Forelimb muscle (tissue), 1 donor: ENCODE measurements around the gene USP7. TPM values are rescaled to one million over a fixed set of nuclear protein-coding genes. Genes with fewer than 3 reads are reported as not detected.
"Not testable (repeated sequence)": the region's sequence is repeated elsewhere in the genome, so short reads cannot be mapped to it uniquely, and the experiment has no call there.

Source experiments
- DNase-seq: peaks from one replicate; pipeline ENCODE4 v3.0.0-alpha.2; 2013; ENCODE audit warnings: low read depth
- polyA plus RNA-seq: library from polyadenylated mRNA; unstranded; fragments of 120-200 nt; gene quantifications from one replicate; pipeline ENCODE4 v1.2.1, GENCODE V29; 2013; ENCODE audit not compliant: insufficient read length

Gene USP7
- polyA plus RNA-seq, 1 donor: 61.9 TPM

DNA sequence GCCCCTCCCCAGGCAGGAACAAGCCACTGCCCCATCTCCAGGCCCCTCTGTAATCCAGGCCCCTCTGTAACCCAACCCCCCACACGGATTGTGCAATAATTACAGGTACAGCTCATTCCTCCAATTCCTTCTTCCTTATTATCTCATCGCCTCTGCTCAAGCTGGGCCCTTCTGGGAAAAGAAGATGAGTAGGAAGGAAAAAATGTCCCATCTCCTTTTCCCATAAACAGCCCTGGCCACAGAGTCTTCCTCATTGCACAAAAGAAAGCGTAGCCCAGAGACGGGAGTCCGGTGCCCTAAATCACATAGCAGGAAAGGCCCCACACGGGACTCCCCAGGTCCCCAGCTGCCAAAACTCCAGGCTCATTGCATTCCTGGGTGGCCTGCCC, 85.2 kb downstream of the USP7 start:
- no peak for DNase-seq

DNA sequence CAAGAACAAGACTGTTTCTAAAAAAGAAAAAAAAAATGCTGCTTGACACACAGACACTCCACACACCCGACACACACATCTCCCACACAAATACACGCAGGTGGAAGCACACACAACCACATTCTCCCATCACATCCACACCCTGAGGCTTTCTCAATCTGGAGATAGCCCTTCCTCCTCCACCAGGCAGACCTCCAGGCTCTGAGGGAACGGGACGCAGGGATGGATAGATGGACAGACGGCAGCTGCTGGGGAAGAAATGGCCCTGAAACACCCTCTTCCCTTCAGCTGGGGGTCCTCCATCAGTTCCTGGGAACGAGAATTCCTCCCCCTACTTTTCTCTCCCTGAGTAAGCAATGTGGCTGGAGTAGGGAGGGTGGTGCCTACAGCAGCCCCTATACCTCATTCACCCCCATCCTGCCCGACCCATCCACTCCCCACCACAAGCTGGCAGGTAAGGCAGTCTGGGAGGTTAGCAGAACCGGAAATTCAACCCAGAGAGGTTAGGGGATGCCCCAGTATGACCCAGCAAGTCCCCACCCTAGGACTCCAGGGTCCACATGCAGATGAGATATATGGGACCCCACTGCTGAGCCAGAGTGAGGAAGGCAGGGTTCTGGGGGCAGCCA, 85.7 kb downstream of the USP7 start:
- DNase-seq: no peak

DNA sequence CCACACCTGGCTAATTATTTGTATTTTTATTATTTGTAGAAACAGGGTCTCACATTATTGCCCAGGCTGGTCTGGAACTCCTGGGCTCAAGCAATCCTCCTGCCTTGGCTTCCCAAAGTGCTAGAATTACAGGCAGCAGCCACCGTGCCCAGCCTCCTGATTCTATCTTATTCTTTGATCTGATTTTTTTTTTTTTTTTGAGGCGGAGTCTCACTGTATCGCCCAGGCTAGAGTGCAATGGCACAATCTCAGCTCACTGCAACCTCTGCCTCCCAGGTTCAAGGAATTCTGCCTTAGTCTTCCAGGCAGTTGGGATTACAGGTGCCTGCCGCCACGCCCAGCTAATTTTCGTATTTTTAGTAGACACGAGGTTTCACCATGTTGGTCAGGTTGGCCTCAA, 88.4 kb downstream of the USP7 start:
- DNase-seq: not testable (repeated sequence)

DNA sequence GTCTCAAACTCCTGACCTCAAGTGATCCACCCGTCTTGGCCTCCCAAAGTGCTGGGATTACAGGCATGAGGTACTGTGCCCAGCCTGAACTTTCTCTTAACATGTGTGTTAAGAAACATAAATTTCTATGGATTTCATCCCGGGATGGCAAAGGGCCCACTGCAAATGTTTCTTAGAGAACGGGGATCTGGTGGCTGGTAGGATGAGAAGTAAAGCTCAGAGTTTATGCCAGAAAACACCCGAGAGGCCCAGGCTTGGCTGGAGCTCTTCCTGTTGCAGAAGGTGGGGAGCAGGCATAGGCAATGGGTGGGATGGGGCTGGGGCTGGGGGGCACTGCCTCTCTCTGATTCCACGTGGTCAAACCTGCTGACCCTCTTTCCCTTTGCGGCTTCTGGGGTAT, 89.3 kb downstream of the USP7 start:
- no peak for DNase-seq

DNA sequence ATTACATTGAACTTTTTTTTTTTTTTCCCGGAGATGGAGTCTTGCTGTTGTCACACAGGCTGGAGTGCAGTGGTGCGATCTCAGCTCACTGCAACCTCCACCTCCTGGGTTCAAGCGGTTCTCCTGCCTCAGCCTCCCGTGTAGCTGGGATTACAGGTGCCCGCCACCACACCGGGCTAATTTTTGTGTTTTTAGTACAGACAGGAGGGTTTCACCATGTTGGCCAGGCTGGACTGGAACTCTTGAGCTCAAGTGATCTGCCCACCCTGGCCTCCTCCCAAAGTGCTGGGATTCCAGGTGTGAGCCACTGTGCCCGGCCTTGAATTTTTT, 89.9 kb downstream of the USP7 start:
- DNase-seq: not testable (repeated sequence)

DNA sequence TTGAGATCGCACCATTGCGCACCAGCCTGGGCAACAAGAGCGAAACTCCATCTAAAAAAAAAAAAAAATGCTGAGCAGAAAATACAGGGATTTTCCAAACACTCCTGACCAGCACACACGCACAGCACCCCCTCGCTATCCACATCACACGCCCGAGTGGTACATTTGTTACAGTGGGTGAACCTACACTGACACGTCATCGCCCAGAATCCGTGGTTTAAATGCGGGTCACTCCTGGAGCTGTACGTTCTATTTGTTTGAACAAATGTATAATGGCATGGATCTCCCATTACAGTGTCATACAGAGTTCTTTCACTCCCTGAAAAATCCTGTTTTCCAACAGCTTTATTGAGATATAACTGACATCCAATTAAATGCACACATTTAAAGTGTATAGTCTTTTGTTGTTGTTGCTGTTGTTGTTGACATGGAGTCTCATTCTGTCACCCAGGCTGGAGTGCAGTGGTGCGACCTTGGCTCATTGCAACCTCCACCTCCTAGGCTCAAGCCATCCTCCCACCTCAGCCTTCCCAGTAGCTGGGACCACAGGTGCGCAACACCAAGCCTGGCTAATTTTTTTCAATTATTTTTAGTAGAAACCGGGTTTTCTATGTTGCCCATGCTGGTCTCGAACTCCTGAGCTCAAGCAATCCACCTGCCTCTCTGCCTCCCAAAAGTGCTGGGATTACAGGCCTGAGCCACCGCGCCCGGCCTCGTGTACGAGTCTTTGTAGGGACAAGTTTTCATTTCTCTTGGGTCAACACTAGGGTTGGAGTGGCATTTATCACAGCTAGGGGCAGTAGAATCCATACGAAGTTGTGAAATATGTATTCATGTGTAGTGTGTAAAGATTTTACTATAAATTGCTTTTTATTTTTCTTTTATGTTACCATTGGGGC, 90.5 kb downstream of the USP7 start:
- no peak for DNase-seq

DNA sequence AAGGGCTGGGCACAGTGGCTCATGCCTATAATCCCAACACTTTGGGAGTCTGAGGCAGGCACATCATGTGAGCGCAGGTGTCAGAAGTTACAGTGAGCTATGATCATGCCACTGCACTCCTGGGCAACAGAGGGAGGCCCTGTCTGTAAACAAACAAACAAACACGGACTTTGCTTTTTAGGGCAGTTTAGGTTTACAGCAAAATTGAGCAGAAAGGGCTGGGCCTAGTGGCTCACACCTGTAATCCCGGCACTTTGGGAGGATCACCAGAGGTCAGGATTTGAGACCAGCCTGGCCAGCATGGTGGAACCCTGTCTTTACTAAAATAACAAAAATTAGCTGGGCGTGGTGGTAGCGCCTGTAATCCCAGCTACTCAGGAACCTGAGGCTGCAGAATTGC, 91.6 kb downstream of the USP7 start:
- DNase-seq: no peak

DNA sequence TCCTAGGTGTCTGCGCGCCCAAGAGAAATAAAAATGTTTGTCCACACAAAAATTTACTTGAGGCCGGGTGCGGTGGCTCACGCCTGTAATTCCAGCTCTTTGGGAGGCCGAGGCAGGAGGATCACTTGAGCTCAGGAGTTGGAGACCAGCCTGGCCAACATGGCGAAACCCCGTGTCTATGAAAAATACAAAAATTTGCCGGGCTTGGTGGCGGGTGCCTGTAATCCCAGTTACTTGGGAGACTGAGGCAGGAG, 93.8 kb downstream of the USP7 start:
- DNase-seq: not testable (repeated sequence)

DNA sequence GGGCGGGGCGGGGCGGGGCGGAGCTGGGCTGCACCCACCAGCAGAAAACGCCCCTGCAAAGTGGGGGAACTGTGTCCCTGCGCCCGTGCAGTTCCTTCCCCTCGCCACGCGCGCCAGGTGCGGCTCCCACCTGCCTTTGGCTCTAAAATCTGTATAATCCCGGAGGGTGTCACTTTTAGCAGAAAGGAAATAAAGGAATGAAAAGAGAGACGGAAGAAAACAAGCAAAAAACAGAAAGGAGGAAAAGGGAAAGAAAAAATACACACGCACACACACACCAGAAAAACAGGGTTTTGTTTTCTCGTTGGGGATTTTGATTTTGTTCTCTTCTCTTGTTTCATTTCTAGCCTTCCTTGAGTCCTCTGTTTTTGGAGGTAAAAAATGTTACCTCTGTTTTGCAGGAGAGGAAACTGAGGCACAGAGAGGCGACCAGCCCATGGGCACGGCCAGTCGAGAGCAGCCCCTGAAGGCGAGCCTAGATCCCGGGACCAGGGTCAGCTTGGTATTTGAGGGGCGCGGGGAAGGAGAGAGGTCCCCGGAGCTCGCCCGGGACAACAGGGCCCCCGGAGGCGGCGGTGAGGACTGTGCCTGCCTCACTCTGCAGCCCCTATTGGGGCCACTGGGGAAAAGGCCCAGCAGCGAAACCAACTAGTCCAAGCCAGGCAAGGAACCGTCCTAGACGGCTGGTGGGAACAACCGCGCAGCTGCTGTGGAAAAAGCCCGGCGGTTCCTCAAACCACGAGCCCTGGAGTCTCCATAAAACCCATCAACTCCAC, 94.3 kb downstream of the USP7 start:
- no peak for DNase-seq

DNA sequence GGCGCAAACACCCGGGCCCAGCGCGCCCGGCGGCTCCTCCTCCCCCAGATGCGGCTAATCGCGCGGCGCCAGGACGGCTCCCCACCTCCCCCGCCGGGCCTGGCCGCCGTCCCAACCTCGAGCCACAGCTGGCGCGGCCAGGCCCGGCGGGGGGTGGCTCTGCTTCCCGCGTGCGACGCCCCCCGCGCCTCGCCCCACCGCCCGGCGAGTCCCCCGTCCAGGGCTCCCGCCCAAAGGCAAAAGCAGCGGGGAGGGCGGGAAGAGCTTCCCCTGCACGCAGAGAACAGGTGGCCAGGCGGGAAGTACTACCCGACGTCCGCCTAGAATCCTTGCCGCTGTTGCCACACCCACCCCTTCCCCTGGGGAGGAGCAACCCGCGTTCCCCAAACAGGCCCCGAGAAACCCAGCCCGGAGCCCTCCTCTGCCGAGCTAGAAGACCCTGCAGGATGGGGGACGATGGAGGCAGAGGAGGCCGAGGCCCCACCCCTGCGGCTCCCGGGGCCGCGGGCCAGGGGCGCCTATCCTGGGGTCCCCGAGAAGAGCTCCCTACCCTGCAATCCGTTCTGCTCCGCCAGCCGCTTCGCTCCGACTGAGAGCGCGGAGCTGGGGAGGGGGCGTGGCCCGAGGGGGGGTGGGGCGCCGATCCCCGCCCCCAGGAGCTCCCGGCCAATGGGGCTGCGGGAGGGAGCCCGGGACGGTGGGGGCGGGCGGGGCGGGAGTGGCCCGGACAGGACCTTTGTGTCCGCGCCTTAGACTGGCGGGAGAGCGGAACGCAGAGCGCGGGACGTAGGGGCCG, 95.1 kb downstream of the USP7 start, which contains the start of gene CARHSP1:
CARHSP1 (minus strand) TSS at position 591 of the 796 bp plus-strand sequence. CDS start 9,678 bp downstream, outside the sequence.
- DNase-seq: peak; percentile 51

DNA sequence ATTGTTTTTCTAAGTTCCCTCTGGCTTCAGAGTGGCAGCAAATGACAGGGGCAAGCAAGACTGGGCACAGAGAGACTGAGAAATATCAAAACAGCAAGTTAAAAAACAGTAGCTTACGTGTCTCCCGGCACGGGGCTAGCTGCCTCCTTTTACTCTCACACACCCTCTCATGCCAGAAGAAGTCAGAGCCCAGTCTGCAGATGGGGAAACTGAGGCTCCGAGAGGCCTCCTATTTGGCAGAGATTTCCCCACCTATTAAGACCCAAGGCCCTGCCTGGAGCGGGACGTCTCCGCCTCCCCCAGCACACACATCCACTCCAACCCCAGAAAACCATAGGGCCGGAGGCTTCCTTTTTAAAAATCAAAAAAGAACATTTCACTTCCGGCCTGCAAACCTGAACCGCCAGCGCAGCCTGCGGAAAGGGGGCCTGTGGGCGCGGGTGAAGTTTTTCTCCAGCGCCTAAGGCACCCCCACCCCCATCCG, 95.7 kb downstream of the USP7 start:
- DNase-seq: no peak

DNA sequence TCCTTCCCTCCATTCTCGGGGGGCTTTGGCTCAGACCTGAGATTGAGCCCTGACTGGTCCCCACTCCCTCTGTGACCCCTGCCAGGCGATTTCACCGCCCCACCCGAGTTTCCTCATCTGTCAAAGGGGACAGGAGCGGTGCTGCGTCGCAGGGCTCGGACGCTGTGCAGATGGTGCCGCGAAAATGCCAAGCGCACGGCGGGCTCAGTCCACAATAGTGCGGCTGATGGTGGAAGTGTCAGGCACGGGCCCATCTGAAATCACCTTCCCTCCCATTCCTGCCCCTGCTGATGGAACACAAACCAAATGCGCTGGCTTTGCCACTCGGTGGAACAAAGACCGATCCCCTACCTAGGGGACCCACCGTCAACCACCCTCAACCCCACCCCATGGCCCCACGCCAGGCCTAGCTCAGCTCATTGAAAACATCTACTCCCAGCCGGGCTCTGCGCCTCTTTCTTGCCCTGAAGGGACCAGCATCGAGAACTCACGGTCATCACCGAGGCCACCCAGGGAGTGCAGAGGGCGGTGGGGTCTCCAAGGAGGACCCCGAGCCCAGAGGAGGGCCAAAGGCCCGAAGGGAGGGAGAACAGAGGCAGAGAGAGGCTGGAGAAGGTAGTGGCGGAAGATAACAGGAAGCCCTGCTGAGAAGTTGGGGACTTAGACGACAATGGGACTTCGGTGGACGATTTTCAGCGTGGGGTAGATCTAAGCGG, 96.3 kb downstream of the USP7 start:
- no peak for DNase-seq

DNA sequence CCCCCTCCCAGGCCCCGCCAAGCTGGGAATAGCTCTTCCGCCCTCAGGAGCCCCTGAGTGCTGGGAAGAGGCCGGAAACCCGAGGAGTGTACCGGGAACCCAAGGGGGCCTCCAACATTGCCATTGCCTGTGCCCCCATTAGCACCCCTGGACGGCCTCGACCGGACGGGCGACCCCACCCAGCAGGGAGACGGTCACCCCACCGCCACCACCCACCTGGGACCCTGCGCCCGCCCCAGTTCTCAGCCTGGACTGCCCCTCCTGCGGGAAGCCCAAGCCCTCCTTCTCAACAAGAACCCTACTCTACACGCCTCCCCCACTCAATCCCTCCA, 96.9 kb downstream of the USP7 start:
- no peak for DNase-seq

DNA sequence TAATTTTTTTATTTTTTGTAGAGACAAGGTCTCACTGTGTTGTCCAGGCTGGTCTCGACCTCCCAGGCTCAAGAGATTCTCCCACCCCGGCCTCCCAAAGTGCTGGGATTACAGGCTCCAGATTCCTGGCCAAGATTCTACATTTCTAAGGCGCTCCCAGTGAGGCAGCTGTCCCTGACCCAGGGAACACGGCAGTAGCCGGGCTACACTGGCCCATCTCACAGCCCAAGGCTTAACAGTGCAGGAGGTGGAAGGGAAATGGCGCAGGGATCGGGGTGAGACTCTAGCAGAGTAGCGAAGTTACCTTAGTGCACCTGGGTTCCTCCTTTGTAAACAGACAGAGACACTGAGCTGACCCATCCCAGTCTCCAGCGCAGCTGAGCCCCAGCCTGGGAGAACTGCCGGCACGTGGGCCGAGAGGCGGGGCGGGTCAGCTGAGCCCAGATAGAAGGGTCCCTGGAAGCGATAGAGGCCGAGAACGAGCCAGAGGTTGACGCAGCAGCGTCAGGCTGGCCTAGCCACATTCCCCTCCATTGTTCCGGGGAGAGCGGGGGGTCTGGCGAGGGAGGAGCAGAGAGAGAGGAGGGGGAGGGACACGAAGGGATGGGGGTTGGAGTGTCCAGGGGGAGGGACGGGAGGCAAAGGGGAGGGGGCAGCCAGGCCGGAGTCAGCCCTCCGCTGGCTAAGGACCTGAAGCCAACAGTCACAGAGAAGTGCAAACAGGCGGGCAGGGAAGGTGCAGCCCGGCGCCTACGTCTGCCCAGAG, 97.4 kb downstream of the USP7 start:
- DNase-seq: peak; percentile 28

DNA sequence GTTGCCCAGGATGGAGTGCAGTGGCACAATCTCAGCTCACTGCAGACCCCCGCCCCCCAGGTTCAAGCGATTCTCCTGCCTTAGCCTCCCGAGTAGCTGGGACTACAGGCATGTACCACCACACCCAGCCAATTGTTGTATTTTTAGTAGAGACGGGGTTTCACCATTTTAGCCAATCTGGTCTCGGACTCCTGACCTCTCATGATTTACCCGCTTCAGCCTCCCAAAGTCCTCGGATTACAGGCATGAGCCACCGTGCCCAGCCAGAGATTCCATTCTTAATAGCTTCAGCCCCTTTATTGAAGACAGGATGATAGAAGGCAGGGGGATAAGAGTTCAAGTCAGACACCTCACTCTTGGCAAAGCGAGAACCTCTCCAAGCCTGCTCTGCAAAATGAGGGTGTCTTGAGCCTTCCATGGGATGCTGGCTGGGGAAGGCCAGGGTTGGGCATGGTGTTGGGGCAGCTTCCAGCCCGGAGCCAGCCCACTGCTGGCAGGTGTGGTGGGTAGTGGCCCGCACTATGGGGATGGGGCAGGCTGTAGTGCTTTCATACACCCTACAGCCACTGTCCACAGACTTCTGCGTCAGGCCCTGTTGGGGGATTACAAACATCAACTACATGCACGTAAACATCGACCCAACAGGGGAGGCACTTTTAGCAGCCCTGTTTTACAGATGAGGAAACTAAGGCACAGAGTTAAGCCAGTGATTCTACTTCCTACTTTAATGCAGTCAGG, 98.4 kb downstream of the USP7 start:
- no peak for DNase-seq

DNA sequence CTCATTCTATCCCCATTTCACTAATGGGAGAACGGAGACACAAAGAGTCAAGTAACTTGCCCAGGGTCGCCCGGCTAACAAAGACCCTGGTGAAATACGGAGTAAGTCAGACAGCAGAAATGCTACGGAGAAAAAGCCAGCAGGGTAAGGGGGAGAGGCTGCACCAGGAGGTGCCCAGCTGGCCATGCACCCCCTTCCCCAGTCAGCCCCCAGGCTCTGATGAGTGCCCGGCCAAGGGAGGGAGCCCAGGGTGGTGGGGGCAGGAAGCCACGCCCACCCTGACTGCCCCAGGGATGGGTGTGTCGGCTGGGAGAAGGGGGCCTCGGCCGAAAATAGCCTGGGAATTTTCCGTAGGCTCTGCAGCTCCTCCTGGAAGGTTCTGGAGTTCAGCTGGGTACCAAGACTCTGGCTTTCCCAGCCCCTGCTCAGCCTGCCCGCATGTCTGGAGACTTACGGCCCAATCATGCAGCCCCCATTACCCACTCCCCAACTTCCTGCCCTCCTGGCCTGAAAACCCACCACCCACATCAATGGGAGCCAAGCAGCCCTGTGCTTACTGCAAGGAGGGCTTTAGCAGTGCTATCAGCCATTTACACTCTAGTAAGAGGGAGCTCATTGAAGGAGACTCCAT, 99.1 kb downstream of the USP7 start:
- DNase-seq: no peak

DNA sequence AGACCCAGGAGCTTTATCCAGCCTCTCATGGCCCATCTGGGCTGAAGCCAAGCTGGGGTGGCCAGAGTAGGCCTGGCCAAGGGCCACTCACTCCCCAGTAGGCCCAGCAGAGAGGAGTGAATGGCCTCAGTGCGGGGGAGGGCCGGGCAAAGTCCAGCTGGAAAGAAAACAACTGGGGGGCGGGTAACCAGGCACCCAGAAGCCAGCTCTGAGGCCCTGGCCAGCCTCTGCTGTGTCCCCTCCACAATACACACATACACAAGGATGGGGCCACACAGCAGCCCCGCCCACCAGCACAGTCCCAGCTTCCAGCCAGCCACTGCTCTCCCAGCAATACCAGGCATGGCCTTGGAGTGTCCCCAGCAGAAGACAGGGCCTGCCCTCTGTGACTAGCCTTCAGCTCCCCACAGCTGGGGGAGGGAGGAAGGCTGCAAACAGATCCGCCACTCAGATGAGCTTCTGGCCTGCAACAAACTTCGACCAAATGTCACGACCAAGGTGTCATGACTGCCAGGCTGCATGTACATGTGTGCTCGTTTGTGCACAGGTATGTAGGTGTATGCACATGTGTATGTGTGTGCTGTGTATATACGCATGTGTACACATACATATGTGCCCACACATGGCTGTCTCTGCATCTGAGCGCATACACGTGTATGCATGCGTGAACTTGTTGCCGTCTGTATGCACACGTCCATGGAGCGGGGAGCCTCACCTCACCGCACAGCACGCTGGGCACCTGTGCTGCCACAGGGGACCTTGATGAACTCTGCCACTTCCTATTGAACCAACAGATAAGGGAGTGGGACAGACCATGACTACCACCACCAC, 99.9 kb downstream of the USP7 start:
- DNase-seq: no peak
